ENCODE measurements around the gene PRRT3. TPM values are rescaled to one million over a fixed set of nuclear protein-coding genes. Genes with fewer than 3 reads are reported as not detected.

PRRT3 gene
- total and polyA plus RNA-seq, 2 of the 13 experiments (the other 11 are each of a cell fraction or from before 2014, with no cell fraction given), result 0.22 to 0.44 TPM

- TF ChIP-seq ARID3A (IDR thresholded peaks at IDR 0.05; ENCODE audit: low read depth, low read length) (0 out of 2 replicates have a peak, but pooled peaks have one; percentile 29), NFYC (CRISPR knock-in tag; IDR thresholded peaks at IDR 0.05) (no peak), JUN (CRISPR knock-in tag; IDR thresholded peaks at IDR 0.05) (peak; percentile 87; the same call in 1 of the 2 replicates), ZNF282 (IDR thresholded peaks at IDR 0.05; ENCODE audit: partially characterized antibody) (no peak), LBX2 (CRISPR knock-in tag; IDR thresholded peaks at IDR 0.05; ENCODE audit: borderline replicate concordance) (no peak), RXRB (CRISPR knock-in tag; IDR thresholded peaks at IDR 0.05; ENCODE audit: borderline replicate concordance) (peak; percentile 30; the same call in 1 of the 2 replicates), ATF3 (CRISPR knock-in tag; IDR thresholded peaks at IDR 0.05) (peak; percentile 92), SYNCRIP (IDR thresholded peaks at IDR 0.05; ENCODE audit: insufficient read depth, low read depth, low read length) (no peak), MAFK (conservative IDR thresholded peaks at IDR 0.05 in 1 of 2, IDR thresholded peaks at IDR 0.05 in 1 of 2; ENCODE audit: low read length in 2 of 2) (peak; percentile 79 to 93), CEBPB (IDR thresholded peaks at IDR 0.05; ENCODE audit: borderline replicate concordance, low read depth, low read length) (0 out of 2 replicates have a peak, but pooled peaks have one; percentile 6), SIN3A (IDR thresholded peaks at IDR 0.05; ENCODE audit: borderline replicate concordance, low read depth, low read length) (peak; percentile 72; the same call in 1 of the 2 replicates), KLF6 (CRISPR knock-in tag; IDR thresholded peaks at IDR 0.05) (0 out of 2 replicates have a peak, but pooled peaks have one; percentile 13), SOX13 (IDR thresholded peaks at IDR 0.05) (no peak), SOX13 (CRISPR knock-in tag; conservative IDR thresholded peaks at IDR 0.05 in 1 of 2, IDR thresholded peaks at IDR 0.05 in 1 of 2) (peak in 1 of 2 experiments; percentile 17; a peak in 1 of 4 replicates), GMEB2 (CRISPR knock-in tag; IDR thresholded peaks at IDR 0.05; ENCODE audit: low read depth) (no peak), ZNF616 (CRISPR knock-in tag; IDR thresholded peaks at IDR 0.05; ENCODE audit: low read depth) (no peak), ZNF878 (CRISPR knock-in tag; IDR thresholded peaks at IDR 0.05) (0 out of 2 replicates have a peak, but pooled peaks have one; percentile 57), THAP11 (CRISPR knock-in tag; IDR thresholded peaks at IDR 0.05) (0 out of 2 replicates have a peak, but pooled peaks have one; percentile 27), ZNF691 (CRISPR knock-in tag; IDR thresholded peaks at IDR 0.05; ENCODE audit: borderline replicate concordance, low read depth) (no peak), MIER3 (CRISPR knock-in tag; IDR thresholded peaks at IDR 0.05; ENCODE audit: borderline replicate concordance) (peak; percentile 44; the same call in 1 of the 2 replicates), TBX2 (CRISPR knock-in tag; IDR thresholded peaks at IDR 0.05; ENCODE audit: borderline replicate concordance) (peak; percentile 26; the same call in 1 of the 2 replicates), ZNF781 (CRISPR knock-in tag; IDR thresholded peaks at IDR 0.05; ENCODE audit: borderline replicate concordance, not compliant biosample characterization) (no peak), ZNF234 (CRISPR knock-in tag; conservative IDR thresholded peaks at IDR 0.05) (no peak)
These were observed 24.8 kb upstream of the PRRT3 start (continued) for GRCh38 chr3:9976721-9977709.

All from HepG2 (cell line).